Measurements from ENCODE around the gene EPHA3.

Gene EPHA3

DNA sequence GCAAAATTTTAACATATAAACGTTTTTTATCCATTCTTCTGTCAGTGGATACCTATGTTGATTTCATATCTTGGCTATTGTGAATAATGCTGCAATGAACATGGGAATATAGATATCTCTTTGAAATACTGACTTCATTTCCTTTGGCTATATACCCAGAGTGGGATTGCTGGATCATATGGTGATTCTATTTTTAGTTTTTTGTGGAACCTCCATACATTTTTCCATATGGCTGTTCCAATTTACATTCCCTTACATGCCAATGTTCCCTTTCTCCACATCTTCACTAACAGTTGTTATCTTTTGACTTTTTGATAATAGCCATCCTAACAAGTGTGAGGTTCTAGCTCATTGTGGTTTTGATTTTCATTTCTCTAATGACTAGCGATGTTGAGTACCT lies 344.6 kb downstream of the EPHA3 start:
- no peak overlapping the region for H3K27ac ChIP-seq
- TF ChIP-seq ZFX (IDR thresholded peaks at IDR 0.05): no peak
- TF ChIP-seq, protein P1, sequence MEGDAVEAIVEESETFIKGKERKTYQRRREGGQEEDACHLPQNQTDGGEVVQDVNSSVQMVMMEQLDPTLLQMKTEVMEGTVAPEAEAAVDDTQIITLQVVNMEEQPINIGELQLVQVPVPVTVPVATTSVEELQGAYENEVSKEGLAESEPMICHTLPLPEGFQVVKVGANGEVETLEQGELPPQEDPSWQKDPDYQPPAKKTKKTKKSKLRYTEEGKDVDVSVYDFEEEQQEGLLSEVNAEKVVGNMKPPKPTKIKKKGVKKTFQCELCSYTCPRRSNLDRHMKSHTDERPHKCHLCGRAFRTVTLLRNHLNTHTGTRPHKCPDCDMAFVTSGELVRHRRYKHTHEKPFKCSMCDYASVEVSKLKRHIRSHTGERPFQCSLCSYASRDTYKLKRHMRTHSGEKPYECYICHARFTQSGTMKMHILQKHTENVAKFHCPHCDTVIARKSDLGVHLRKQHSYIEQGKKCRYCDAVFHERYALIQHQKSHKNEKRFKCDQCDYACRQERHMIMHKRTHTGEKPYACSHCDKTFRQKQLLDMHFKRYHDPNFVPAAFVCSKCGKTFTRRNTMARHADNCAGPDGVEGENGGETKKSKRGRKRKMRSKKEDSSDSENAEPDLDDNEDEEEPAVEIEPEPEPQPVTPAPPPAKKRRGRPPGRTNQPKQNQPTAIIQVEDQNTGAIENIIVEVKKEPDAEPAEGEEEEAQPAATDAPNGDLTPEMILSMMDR (conservative IDR thresholded peaks at IDR 0.05): no peak

DNA sequence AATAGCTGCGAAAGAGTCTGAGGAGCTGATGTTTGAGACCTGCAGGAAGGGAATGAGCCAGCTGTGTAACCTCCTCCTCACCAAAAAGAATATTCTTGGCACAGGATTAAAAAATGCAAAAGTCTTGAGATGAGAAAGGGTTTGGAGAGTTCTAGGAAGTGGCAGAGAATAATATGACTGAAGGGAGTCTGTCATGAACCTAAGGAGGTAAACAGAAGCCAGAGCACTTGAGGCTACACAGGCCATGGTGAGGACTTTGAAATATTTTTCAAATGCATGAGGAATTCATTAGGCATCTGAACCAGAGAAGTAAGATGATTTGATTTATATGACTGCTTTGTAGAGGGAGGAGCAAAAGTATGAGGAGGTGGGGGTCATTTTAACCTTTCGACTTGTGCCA lies 347.8 kb downstream of the EPHA3 start:
- no peak overlapping the region for H3K27ac ChIP-seq
- TF ChIP-seq, protein P1 (conservative IDR thresholded peaks at IDR 0.05): no peak
- no peak for TF ChIP-seq ZFX (IDR thresholded peaks at IDR 0.05)

DNA sequence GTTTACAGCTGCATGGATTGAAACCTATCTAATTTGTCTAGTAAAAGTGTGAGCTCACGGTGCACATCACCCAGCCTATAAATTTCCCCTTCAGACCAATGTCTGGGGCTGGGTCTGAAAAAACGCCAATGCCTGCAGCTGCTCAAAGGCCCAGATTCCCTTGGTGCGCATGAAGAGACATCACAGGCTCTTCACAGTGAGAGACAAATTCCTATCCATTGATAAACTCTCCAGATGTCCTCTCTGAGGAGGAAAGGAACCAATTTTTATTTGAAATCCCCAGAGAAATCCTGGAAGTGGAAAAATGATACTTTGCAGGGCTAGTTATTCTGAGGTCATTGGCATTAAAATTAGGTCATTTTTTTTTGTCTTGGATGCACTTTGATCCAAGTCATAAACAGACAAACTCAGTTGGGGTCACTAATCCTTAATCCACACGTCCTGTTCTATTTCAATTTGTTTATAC lies 360.5 kb downstream of the EPHA3 start:
- no peak overlapping the region for H3K27ac ChIP-seq
- TF ChIP-seq, protein P1 (conservative IDR thresholded peaks at IDR 0.05): no peak
- no peak for TF ChIP-seq ZFX (IDR thresholded peaks at IDR 0.05)

DNA sequence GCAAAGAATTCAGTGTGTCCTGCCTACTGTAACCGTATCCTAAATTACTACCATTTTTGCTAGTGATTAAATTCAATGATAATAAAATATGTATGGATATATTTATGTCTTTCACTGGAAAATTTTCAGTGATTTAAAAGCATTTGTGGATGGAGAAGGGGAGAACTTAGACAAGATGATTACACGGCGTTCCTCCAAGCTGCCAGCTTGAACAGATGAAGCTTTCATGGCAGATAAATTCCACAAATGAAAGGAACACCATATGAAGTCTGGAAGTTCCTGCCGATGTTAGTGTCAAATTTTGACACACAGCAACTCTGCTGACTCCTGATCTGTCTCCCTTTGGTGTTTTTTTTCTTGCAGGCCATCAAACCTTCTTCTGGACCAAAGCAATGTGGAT lies 364.7 kb downstream of the EPHA3 start:
- no peak overlapping the region for H3K27ac ChIP-seq
- TF ChIP-seq, protein P1 (conservative IDR thresholded peaks at IDR 0.05): no peak
- TF ChIP-seq ZFX (IDR thresholded peaks at IDR 0.05): no peak

DNA sequence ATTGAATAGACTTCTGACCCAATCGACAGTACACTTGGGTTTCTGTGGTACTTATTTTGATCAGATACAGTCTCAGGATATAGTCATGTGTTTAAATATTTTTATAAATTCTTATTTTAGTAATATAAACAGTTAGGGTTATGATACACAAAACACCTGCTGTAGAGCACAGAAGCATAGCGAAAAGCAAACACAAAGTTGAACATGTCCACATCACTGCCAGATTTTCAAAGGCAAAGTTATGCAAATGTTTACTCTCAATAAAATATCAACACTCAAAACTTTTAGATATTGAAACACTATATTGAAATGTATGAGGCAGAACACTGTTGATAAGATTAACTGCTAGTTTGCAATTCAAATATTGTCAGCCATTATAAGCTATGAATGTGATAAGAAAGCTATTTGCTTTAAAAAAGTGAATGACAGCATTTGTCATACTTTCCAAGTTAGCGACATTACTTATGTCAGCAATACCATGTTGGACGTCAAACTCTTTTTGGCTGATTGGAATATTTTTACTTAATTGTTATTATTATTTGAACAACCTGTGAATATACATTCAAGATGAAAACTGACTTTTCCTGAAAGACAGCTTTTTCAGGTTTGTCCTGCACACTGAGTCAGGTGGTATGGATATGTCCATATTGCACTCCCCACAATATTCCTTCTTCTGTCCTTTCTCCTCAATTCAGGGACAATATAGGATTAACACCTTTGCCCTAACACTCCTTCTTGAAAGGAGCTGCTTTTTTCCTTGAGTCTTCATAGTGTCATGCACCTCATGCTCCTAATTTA lies 367.1 kb downstream of the EPHA3 start:
- TF ChIP-seq, protein P1 (conservative IDR thresholded peaks at IDR 0.05): no peak
- no peak for TF ChIP-seq ZFX (IDR thresholded peaks at IDR 0.05)
- H3K27ac ChIP-seq: no peak overlapping the region

DNA sequence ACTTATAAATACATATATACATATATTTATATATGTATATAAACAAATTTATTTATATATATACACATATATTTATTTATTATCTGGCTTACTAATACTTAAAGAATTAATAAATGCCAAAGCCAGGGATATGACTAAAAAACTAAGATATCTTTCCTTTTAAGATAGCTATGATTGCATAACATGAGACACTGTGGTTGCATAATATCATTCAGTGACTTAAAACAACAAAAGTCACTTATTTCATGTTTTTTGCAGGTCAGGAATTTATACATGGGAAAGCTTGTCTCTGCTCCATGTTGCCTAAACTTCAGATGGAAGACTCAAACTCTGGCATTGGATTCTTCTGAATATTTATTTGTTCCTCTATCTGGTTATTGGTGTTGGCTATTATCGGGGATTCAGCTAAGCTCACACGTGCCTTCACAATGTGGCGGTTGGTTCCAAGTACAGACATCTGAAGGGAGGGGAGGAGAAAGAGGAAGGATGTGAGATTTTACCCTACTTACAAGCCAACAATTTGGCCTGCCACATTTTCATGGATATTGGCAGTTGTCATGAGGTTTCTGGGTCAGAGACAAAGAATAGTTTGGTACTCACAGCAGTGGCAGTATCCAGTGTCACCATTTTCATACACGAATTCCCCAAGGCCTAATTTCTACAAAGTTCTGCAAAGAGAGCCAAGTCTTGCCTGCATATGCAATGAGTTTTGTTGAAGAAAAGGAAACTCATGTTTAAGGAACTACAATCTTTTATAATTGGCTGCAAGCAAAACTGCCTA lies 381.6 kb downstream of the EPHA3 start:
- no peak overlapping the region for H3K27ac ChIP-seq
- no peak for TF ChIP-seq ZFX (IDR thresholded peaks at IDR 0.05)
- TF ChIP-seq, protein P1 (conservative IDR thresholded peaks at IDR 0.05): no peak

DNA sequence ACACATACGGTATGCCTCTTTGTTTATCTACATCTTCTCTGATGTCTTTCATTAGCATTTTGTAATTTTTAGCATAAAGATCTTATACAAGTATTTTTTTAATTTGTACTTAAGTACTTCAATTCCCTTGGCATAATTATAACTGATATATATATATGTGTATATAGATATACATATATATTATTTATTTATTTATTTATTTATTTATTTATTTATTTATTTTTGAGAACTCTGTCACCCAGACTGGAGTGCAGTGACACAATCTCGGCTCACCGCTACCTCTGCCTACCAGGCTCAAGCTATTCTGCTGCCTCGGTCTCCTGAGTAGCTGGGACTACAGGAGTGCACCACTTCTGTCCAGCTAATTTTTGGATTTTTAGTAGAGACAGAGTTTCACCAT lies 382.7 kb downstream of the EPHA3 start:
- no peak overlapping the region for H3K27ac ChIP-seq
- TF ChIP-seq, protein P1 (conservative IDR thresholded peaks at IDR 0.05): no peak
- no peak for TF ChIP-seq ZFX (IDR thresholded peaks at IDR 0.05)

Data from C4-2B (cell line).